Sigmoid colon (tissue), 7 donors: Measurements from ENCODE around the gene DDX1. TPM values are rescaled to one million over a fixed set of nuclear protein-coding genes. Genes with fewer than 3 reads are reported as not detected.

ENCODE experiments used
- DNase-seq: peaks from one replicate; pipeline ENCODE4 v3.0.0-alpha.2; 2019
- H3K27ac ChIP-seq, 4 donors: fragments of 200-600 bp; sonication (generic); one replicate each; pipeline ENCODE4 v1.5.1; 2016 to 2019; ENCODE audit warnings: mild to moderate bottlenecking in 1 of 4
- H3K27me3 ChIP-seq, 3 donors: fragments of 200-600 bp; sonication (generic); one replicate each; pipeline ENCODE4 v1.5.1; 2019; ENCODE audit warnings: mild to moderate bottlenecking in 1 of 3
- H3K36me3 ChIP-seq, 4 donors: fragments of 200-600 bp; sonication (generic); one replicate each; pipeline ENCODE4 v1.5.1; 2016 to 2019
- H3K4me1 ChIP-seq, 4 donors: fragments of 200-600 bp; sonication (generic); one replicate each; pipeline ENCODE4 v1.5.1; 2017 to 2019
- H3K4me3 ChIP-seq, 4 donors: fragments of 200-600 bp; sonication (generic); one replicate each; pipeline ENCODE4 v1.5.1; 2017 to 2019; ENCODE audit warnings: mild to moderate bottlenecking in 2 of 4, moderate library complexity in 1 of 4
- H3K9me3 ChIP-seq, 4 donors: fragments of 200-600 bp in 3 of 4; sonication (generic) in 3 of 4; one replicate each; pipeline versions ENCODE4 v1.5.1 to v1.6.1; 2013 to 2019
- CTCF ChIP-seq, 4 experiments: fragments of 450-650 bp in 3 of 4; fragments of 200-600 bp in 1 of 4; IDR thresholded peaks; one replicate each; pipeline ENCODE4 v1.5.1; 2016 to 2019; ENCODE audit warnings: antibody characterized with exemption in 4 of 4, mild to moderate bottlenecking in 3 of 4, moderate library complexity in 2 of 4
- EP300 ChIP-seq, 4 donors: sonication (generic); formaldehyde crosslinking; IDR thresholded peaks; one replicate each; pipeline ENCODE4 v1.6.1; 2017; ENCODE audit warnings: antibody characterized with exemption in 4 of 4
- POLR2A ChIP-seq, 2 donors: fragments of 450-650 bp; IDR thresholded peaks; one replicate each; pipeline ENCODE4 v1.6.1; 2016; ENCODE audit warnings: antibody characterized with exemption in 2 of 2, mild to moderate bottlenecking in 2 of 2, moderate library complexity in 2 of 2
- POLR2AphosphoS5 ChIP-seq, 4 donors: sonication (generic); formaldehyde crosslinking; IDR thresholded peaks; one replicate each; pipeline ENCODE4 v1.6.1; 2017; ENCODE audit warnings: antibody characterized with exemption in 4 of 4
- WGBS, 2 donors: extraction: QIAGEN DNeasy Blood & Tissue Kit; methylation state at CpG; one replicate each; pipeline ENCODE4 v1.1.7; 2013; 5-methylcytosine and 5-hydroxymethylcytosine counted together
- intact Hi-C: fragments of 100-400 bp; cut with DNase I; formaldehyde crosslinking; loops from one replicate; pipeline ENCODE4 v1.15.1; 2023
- polyA plus RNA-seq, 3 donors: library from polyadenylated mRNA; stranded (reverse); fragments of 200-250 nt; gene quantifications; one replicate each; pipeline ENCODE4 v1.2.3, GENCODE V29; 2013
- total RNA-seq, 4 donors: library from RNA; depleted of rRNA; stranded (reverse); fragments of >200 nt; gene quantifications; one replicate each; pipeline ENCODE4 v1.1.0, GENCODE V29; 2016
- donor health status: healthy with polysubstance abuse.
- donor health status: Bipolar disorder and iron deficiency.
- donor health status: healthy.

DDX1 gene
- total and polyA plus RNA-seq, 7 donors = 59.2 to 104 (median 67.9) TPM

DNA sequence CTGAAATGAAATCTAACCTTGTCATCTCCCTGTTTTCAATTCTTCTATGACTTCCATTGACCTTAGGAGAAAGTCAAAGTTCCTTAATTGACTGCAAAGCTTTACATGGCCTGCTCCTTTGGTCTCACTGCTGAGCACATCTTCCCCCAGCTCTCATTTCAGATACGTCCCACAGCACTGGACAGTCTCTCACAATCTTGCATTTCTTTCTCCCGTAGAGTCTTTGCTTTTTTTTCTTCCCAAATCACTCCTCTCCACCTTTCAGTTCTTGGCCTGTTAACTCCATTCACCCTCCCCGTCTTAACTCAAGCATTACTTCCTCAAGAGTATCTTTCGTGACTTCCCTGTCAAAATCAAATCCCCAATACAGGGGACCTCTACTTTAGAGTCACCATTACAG lies 67.2 kb downstream of the DDX1 start:
- Histone ChIP-seq H3K27me3 (no peaks in the 10 kb centered on the region), H3K4me3 (no peak overlapping the region), H3K4me1 (no peaks in the 10 kb centered on the region), H3K36me3 (no peaks in the 10 kb centered on the region), H3K9me3 (no peaks in the 10 kb centered on the region), H3K27ac (no peak overlapping the region)
- TF ChIP-seq POLR2AphosphoS5 (IDR thresholded peaks at IDR 0.05) (no peak), CTCF (IDR thresholded peaks at IDR 0.05) (no peak), EP300 (IDR thresholded peaks at IDR 0.05) (no peak), POLR2A (IDR thresholded peaks at IDR 0.05) (no peak)
- DNase-seq = no peak
- intact Hi-C loops = no loop called here
- WGBS, 2 donors = 92 to 94% methylated on average over 4 of the region's 4 CpGs

DNA sequence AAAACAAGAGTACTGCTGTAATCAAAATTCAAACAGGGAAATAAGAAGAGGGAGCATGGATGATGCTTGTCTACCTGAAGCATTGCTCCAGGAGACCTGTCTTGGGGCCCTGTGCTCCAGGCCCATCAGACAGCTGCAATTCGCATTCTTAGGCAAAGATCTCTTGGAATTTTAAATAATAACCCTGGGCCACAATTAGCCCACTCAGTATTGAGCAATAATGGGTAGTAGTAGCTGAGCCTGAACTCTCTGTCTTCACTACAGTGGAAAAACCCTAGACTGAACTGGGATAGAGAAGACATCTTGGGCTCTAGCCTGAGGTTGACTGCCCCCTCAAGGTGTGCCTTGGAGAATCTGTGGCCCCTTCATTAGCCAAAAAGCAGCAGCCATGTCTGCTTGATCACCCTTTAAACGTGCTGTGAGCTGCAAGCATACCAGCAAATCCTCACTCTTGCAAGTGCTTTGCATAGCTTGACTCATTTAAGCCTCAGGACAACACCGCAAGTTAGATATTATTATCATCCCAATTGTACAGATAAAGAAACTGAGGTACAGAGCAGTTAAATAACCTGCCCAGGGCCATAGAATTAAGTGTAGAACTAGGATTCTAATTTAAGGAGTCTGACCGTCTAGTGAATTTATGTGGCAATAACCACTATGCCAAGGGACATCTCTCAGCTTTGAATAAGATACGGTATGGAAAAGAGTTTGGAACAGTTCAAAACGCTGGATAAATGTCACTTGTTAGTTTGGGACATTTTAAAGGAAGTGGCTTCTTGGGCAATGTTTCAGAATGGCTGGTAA lies 69.0 kb downstream of the DDX1 start:
- intact Hi-C loops = no loop called here
- Histone ChIP-seq H3K9me3 (no peaks in the 10 kb centered on the region), H3K36me3 (no peaks in the 10 kb centered on the region), H3K27ac (no peak overlapping the region), H3K4me1 (no peaks in the 10 kb centered on the region), H3K27me3 (no peaks in the 10 kb centered on the region), H3K4me3 (no peak overlapping the region)
- TF ChIP-seq EP300 (IDR thresholded peaks at IDR 0.05) = no peak
- no peak for TF ChIP-seq CTCF (IDR thresholded peaks at IDR 0.05)
- no peak for TF ChIP-seq POLR2A (IDR thresholded peaks at IDR 0.05)
- no peak for TF ChIP-seq POLR2AphosphoS5 (IDR thresholded peaks at IDR 0.05)
- no peak for DNase-seq
- WGBS, 2 donors = 68 to 76% methylated on average over 6 of the region's 6 CpGs

DNA sequence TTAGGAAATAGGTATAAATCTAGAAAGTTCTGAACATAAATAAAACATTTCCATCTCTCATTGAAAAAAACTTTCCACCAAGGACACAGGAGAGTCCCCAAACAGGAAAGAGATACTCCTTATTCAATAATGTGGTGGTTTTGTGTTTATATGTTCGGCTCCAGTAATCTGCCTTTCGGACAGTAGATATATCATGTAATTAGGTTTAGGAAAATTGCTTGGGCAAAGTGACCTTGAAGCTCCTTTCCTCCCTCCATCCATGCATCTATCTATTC lies 69.6 kb downstream of the DDX1 start:
- no peaks in the 10 kb centered on the region for H3K9me3 ChIP-seq
- no peaks in the 10 kb centered on the region for H3K27me3 ChIP-seq
- 89 to 95% methylated on average over 2 of the region's 2 CpGs for WGBS, 2 donors
- TF ChIP-seq POLR2A (IDR thresholded peaks at IDR 0.05) = no peak
- TF ChIP-seq CTCF (IDR thresholded peaks at IDR 0.05) = no peak
- no peaks in the 10 kb centered on the region for H3K4me1 ChIP-seq
- H3K4me3 ChIP-seq = no peak overlapping the region
- H3K27ac ChIP-seq = no peak overlapping the region
- intact Hi-C loops = no loop called here
- no peaks in the 10 kb centered on the region for H3K36me3 ChIP-seq
- no peak for DNase-seq

DNA sequence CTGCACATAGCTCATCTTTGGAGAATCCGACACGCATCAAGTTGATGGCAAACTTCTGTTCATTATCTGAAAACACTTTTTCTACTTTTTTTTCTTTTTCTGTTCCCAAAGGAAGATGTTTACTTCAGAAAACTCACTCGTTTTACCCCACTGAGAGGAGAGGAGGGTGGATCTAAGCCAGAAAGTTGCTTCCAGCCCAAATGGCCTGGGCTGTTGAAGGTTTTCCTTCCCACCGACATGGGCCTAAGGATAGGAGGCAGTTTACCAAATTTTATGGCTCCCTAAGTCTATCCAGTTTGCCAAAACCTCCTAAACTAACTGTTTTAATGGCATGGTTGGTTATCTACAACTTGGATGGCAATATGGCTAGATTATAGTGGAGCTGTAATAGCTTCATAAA lies 70.4 kb downstream of the DDX1 start:
- Histone ChIP-seq H3K9me3 (no peaks in the 10 kb centered on the region), H3K4me3 (no peak overlapping the region), H3K27me3 (no peaks in the 10 kb centered on the region), H3K36me3 (no peaks in the 10 kb centered on the region), H3K4me1 (no peaks in the 10 kb centered on the region), H3K27ac (no peak overlapping the region)
- no peak for TF ChIP-seq POLR2AphosphoS5 (IDR thresholded peaks at IDR 0.05)
- TF ChIP-seq CTCF (IDR thresholded peaks at IDR 0.05) = no peak
- TF ChIP-seq EP300 (IDR thresholded peaks at IDR 0.05) = no peak
- no peak for TF ChIP-seq POLR2A (IDR thresholded peaks at IDR 0.05)
- intact Hi-C loops = no loop called here
- DNase-seq = no peak
- WGBS, 2 donors = 61 to 72% methylated on average over 4 of the region's 4 CpGs

DNA sequence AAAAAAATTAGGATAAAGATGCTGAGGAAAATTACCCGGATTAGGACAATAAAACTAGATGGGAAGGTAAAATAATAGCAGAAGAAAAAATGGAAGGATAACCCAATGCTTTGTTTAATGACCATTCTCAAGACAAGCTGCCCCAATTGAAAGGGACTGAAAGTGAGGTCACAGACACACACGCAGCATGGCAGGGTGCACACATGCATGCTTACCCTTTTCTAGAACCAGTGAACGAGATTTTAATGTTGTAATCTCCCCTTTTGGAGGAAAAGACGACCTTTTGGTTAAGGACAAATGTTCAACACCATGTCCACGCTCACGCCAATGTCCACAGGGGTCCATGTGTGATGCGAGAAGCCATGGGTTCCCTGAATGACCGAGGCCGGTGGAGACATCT lies 70.9 kb downstream of the DDX1 start:
- Histone ChIP-seq H3K4me3 (no peak overlapping the region), H3K9me3 (no peaks in the 10 kb centered on the region), H3K4me1 (no peaks in the 10 kb centered on the region), H3K36me3 (no peaks in the 10 kb centered on the region), H3K27ac (no peak overlapping the region), H3K27me3 (no peaks in the 10 kb centered on the region)
- 86 to 92% methylated on average over 9 of the region's 9 CpGs for WGBS, 2 donors
- TF ChIP-seq CTCF (IDR thresholded peaks at IDR 0.05) = no peak
- TF ChIP-seq POLR2AphosphoS5 (IDR thresholded peaks at IDR 0.05) = no peak
- TF ChIP-seq EP300 (IDR thresholded peaks at IDR 0.05) = no peak
- TF ChIP-seq POLR2A (IDR thresholded peaks at IDR 0.05) = no peak
- intact Hi-C loops = no loop called here
- DNase-seq = no peak
